ENCODE data around the gene PPIP5K1.

DNA sequence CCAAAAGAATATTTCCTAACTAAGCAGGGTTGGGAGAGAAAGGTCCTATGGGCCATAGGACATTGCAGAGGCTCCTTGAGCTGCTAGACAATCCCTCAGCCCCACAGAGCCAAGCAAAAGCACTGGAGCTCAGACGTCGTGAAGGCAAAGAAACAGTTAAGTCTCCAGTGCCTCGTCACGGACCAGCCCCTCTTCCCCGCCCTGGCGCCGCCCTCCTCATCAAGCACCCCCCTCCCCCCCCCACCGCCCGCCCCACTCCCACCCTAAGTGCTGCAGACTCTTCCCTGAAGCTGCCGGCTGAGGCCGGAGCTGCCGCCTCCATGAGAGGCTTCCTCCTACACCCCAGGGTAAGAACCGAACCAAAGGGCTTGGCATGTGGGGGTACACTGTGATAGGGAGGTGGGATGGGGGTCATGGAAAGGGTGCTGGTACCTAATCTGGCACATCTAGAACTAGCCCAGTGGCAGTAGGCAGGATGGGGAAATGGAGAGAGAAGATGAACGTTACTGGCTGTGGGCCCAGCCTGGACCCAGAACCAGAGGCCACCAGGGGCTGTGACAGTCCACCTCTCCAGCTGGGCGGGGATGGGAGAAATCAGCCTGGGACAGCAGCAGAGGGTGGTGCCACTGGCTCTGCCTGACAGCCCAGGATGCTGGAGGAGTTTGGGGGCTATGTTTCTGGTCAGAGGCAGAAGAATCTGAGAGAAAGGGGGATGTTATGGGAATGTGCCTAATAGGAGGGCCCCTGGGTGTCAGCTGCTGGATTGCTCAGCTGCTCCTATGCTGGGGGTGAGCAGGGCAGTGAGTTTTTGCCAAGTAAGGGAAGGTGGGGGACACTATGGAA, 72.4 kb downstream of the PPIP5K1 start, which contains the start of gene MAP1A:
- TF ChIP-seq EZH2 (IDR thresholded peaks at IDR 0.05) (no peak), POLR2AphosphoS5 (IDR thresholded peaks at IDR 0.05; ENCODE audit: borderline replicate concordance, low read depth, low read length) (peak; percentile 52; the same call in 1 of the 2 replicates)
